ENCODE measurements around the gene GALNT17. TPM values are rescaled to one million over a fixed set of nuclear protein-coding genes. Genes with fewer than 3 reads are reported as not detected.

GALNT17 gene
- polyA plus RNA-seq, 2 of the 4 experiments (the other 2 are of a cell fraction), result not detected

GRCh38 chr7:71558806-71559613 is 427.1 kb downstream of the GALNT17 start:
- ChIA-PET POLR2A (no interaction called here), CTCF (interaction anchor here (0.6 kb wide), 2 partner anchors 13 to 213 kb away, joined by 3 to 4 read pairs; no protein-coding TSS in a partner anchor)
- no peak for FAIRE-seq
- TF ChIP-seq, protein P1, sequence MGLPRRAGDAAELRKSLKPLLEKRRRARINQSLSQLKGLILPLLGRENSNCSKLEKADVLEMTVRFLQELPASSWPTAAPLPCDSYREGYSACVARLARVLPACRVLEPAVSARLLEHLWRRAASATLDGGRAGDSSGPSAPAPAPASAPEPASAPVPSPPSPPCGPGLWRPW (IDR thresholded peaks at IDR 0.05), result no peak
- TF ChIP-seq CHD2 (IDR thresholded peaks at IDR 0.05; ENCODE audit: low read length, partially characterized antibody), result no peak
- no peak for TF ChIP-seq HOXB13 (CRISPR knock-in tag; IDR thresholded peaks at IDR 0.05; ENCODE audit: low read depth)
- no peak for TF ChIP-seq USF2 (IDR thresholded peaks at IDR 0.05)
- no peaks in the 10 kb centered on the region for H3K4me1 ChIP-seq
- H3K4me2 ChIP-seq, result no peak overlapping the region
- H3K9me3 ChIP-seq, result no peaks in the 10 kb centered on the region; the same call in 2 of the 3 replicates
- no peak for DNase-seq (ENCODE audit: low read depth in 1 of 2, low spot score in 1 of 2)
- H3K4me3 ChIP-seq, result no peak overlapping the region
- 9% methylated on average over 5 of the region's 6 CpGs for WGBS (ENCODE audit: missing lambda C conversion rate)
- H3K27ac ChIP-seq, result no peak overlapping the region
- ATAC-seq, result no peak

- CTCF ChIA-PET, result no interaction called here
- no peak for ATAC-seq
- WGBS (ENCODE audit: missing lambda C conversion rate), result 14% methylated on average over 10 of the region's 10 CpGs
Observed at GRCh38 chr7:71560354-71560995, 428.5 kb downstream of the GALNT17 start.

DNA sequence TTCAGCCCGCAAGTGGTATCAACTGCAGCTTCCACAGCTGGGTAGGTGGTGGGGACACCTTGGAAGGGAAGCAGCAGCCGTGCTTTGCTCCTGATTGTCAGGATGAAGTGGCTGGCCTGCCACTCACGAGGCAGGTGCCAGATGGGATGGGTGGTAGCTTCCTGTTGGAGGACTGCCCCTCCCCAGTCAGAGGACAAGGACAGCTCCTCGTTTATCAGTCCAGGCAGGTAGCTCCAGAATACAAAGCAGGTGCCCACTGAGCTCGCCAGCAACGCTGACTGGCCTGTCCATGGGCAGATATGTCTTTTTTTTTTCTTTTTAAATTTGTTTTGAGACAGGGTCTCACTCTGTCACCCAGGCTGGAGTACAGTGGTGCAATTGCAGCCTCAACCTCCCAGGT is 431.3 kb downstream of the GALNT17 start:
- DNase-seq (ENCODE audit: low read depth in 1 of 2, low spot score in 1 of 2), result no peak
- H3K9me3 ChIP-seq, result no peaks in the 10 kb centered on the region
- WGBS (ENCODE audit: missing lambda C conversion rate), result 2% methylated on average over 6 of the region's 6 CpGs
- no peaks in the 10 kb centered on the region for H3K4me1 ChIP-seq
- no peak overlapping the region for H3K27ac ChIP-seq
- POLR2A ChIA-PET, result no interaction called here
- FAIRE-seq, result no peak
- CTCF ChIA-PET, result interaction anchor here (1.6 kb wide), 1 partner anchor 11 kb away, joined by 3 read pairs; no protein-coding TSS in a partner anchor
- H3K4me2 ChIP-seq, result no peak overlapping the region
- ATAC-seq, result no peak
- no peak overlapping the region for H3K4me3 ChIP-seq
- TF ChIP-seq, protein P1 (IDR thresholded peaks at IDR 0.05), result no peak
- TF ChIP-seq HOXB13 (CRISPR knock-in tag; IDR thresholded peaks at IDR 0.05; ENCODE audit: low read depth), result no peak
- no peak for TF ChIP-seq ATOH8 (CRISPR knock-in tag; IDR thresholded peaks at IDR 0.05; ENCODE audit: low read depth)
- TF ChIP-seq POLR2AphosphoS2 (conservative IDR thresholded peaks at IDR 0.05; ENCODE audit: low read length), result no peak
- no peak for TF ChIP-seq ZC3H11A (IDR thresholded peaks at IDR 0.05)
- TF ChIP-seq BCL3 (IDR thresholded peaks at IDR 0.05), result no peak
- TF ChIP-seq MAZ (IDR thresholded peaks at IDR 0.05; ENCODE audit: borderline replicate concordance, low read depth, low read length), result no peak
- TF ChIP-seq EHMT2 (IDR thresholded peaks at IDR 0.05; ENCODE audit: low read depth), result no peak
- no peak for TF ChIP-seq MAX (IDR thresholded peaks at IDR 0.05)
- no peak for TF ChIP-seq RNF2 (IDR thresholded peaks at IDR 0.05; ENCODE audit: borderline replicate concordance, low read depth)
- TF ChIP-seq SREBF2 (IDR thresholded peaks at IDR 0.05), result no peak
- no peak for TF ChIP-seq CEBPB (IDR thresholded peaks at IDR 0.05)

More at GRCh38 chr7:71560354-71560995, 428.5 kb downstream of the GALNT17 start:
- FAIRE-seq (no peak), DNase-seq (ENCODE audit: low read depth in 1 of 2, low spot score in 1 of 2) (no peak)
- no peaks in the 10 kb centered on the region for H3K4me1 ChIP-seq
- H3K4me2 ChIP-seq, result no peak overlapping the region
- POLR2A ChIA-PET, result no interaction called here
- TF ChIP-seq MAX (IDR thresholded peaks at IDR 0.05) (no peak), EHMT2 (IDR thresholded peaks at IDR 0.05; ENCODE audit: low read depth) (no peak), ZSCAN20 (CRISPR knock-in tag; IDR thresholded peaks at IDR 0.05) (no peak), RFX5 (IDR thresholded peaks at IDR 0.05) (no peak), PHF8 (IDR thresholded peaks at IDR 0.05; ENCODE audit: borderline replicate concordance, low read depth) (no peak), NR3C1 (IDR thresholded peaks at IDR 0.05) (no peak), ATOH8 (CRISPR knock-in tag; IDR thresholded peaks at IDR 0.05; ENCODE audit: low read depth) (no peak), CHD4 (IDR thresholded peaks at IDR 0.05; ENCODE audit: borderline replicate concordance) (no peak), BHLHE40 (IDR thresholded peaks at IDR 0.05; ENCODE audit: low read depth, low read length) (no peak), ZNF302 (CRISPR knock-in tag; IDR thresholded peaks at IDR 0.05) (no peak), RAD21 (conservative IDR thresholded peaks at IDR 0.05 in 1 of 2, IDR thresholded peaks at IDR 0.05 in 1 of 2) (no peak), FOXS1 (CRISPR knock-in tag; IDR thresholded peaks at IDR 0.05) (no peak), FOSB (CRISPR knock-in tag; IDR thresholded peaks at IDR 0.05) (no peak), NPAS2 (CRISPR knock-in tag; IDR thresholded peaks at IDR 0.05; ENCODE audit: borderline replicate concordance) (no peak), SREBF2 (IDR thresholded peaks at IDR 0.05) (no peak), PBX3 (IDR thresholded peaks at IDR 0.05) (no peak), ZC3H11A (IDR thresholded peaks at IDR 0.05) (no peak)
- no peak overlapping the region for H3K4me3 ChIP-seq
- H3K27ac ChIP-seq, result no peak overlapping the region
- H3K9me3 ChIP-seq, result no peaks in the 10 kb centered on the region
